Glutamatergic neuron (in vitro differentiated cells): Measurements from ENCODE around the gene PDX1. TPM values are rescaled to one million over a fixed set of nuclear protein-coding genes. Genes with fewer than 3 reads are reported as not detected.
A peak's percentile ranks its signal among the peaks of the same experiment; 100 is the strongest.

Experiments used
- DNase-seq: peaks from one replicate; pipeline ENCODE4 v3.0.0; 2022
- H3K27ac Mint-ChIP-seq: one replicate; pipeline ENCODE4 v1.8.0; 2020; ENCODE audit warnings: mild to moderate bottlenecking, mixed read lengths, inconsistent platforms; ENCODE audit not compliant: unreplicated experiment
- H3K27me3 Mint-ChIP-seq: one replicate; pipeline ENCODE4 v1.8.0; 2020; ENCODE audit warnings: mild to moderate bottlenecking, moderate library complexity, mixed read lengths, inconsistent platforms; ENCODE audit not compliant: unreplicated experiment
- H3K36me3 Mint-ChIP-seq: one replicate; pipeline ENCODE4 v1.8.0; 2020; ENCODE audit warnings: mild to moderate bottlenecking, mixed read lengths, inconsistent platforms; ENCODE audit not compliant: unreplicated experiment
- H3K4me1 Mint-ChIP-seq: one replicate; pipeline ENCODE4 v1.8.0; 2020; ENCODE audit warnings: mild to moderate bottlenecking, low read depth, mixed read lengths, inconsistent platforms; ENCODE audit not compliant: unreplicated experiment
- H3K4me3 Mint-ChIP-seq: one replicate; pipeline ENCODE4 v1.8.0; 2020; ENCODE audit warnings: mild to moderate bottlenecking, mixed read lengths, inconsistent platforms; ENCODE audit not compliant: unreplicated experiment
- H3K9me3 Mint-ChIP-seq: one replicate; pipeline ENCODE4 v1.8.0; 2020; ENCODE audit warnings: mild to moderate bottlenecking, moderate library complexity, mixed read lengths, inconsistent platforms; ENCODE audit not compliant: unreplicated experiment
- total RNA-seq: library from RNA; stranded (reverse); fragmentation: NEBNext Ultra II Directional; extraction: Animal tissue kit (Norgen Biotek cat#: 25700); gene quantifications from one replicate; pipeline ENCODE4 v1.2.1, GENCODE V29; 2021; ENCODE audit not compliant: unreplicated experiment
- TF ChIP-seq, protein P1 (sequence below): fragments of 200-600 bp; sonication (generic); IDR thresholded peaks from one replicate; pipeline ENCODE4 v1.5.0; 2021; ENCODE audit not compliant: partially characterized antibody, unreplicated experiment

PDX1 gene
- total RNA-seq, 1 donor from 2014 or later = not detected

DNA sequence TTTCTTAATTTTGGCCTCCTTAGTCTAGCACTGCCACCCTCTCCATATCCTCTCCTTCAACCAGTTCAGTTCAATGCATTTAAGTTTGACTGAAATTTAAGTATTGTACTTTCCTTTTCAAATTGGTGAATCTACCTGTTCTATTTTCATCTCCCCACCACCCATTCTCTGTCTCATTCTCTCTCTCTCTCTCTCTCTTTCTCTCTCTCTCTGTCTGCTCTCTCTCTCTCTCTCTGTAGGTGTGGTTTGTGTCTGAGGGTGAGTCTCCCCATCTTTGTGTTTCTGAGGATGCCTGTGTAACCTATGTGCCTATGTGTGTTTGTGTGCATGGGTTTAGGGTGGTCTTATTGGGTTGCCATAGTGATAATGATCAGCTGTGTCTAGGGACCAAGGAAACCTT is 10.1 kb downstream of the PDX1 start:
- no peaks in the 10 kb centered on the region for H3K4me1 Mint-ChIP-seq
- no peak for DNase-seq
- TF ChIP-seq, protein P1, sequence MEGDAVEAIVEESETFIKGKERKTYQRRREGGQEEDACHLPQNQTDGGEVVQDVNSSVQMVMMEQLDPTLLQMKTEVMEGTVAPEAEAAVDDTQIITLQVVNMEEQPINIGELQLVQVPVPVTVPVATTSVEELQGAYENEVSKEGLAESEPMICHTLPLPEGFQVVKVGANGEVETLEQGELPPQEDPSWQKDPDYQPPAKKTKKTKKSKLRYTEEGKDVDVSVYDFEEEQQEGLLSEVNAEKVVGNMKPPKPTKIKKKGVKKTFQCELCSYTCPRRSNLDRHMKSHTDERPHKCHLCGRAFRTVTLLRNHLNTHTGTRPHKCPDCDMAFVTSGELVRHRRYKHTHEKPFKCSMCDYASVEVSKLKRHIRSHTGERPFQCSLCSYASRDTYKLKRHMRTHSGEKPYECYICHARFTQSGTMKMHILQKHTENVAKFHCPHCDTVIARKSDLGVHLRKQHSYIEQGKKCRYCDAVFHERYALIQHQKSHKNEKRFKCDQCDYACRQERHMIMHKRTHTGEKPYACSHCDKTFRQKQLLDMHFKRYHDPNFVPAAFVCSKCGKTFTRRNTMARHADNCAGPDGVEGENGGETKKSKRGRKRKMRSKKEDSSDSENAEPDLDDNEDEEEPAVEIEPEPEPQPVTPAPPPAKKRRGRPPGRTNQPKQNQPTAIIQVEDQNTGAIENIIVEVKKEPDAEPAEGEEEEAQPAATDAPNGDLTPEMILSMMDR = no peak
- H3K9me3 Mint-ChIP-seq = no peaks in the 10 kb centered on the region
- H3K27me3 Mint-ChIP-seq = peaks cover 37% of the 10 kb centered on the region
- H3K27ac Mint-ChIP-seq = no peak overlapping the region
- no peaks in the 10 kb centered on the region for H3K36me3 Mint-ChIP-seq
- no peak overlapping the region for H3K4me3 Mint-ChIP-seq

- no peaks in the 10 kb centered on the region for H3K36me3 Mint-ChIP-seq
- TF ChIP-seq, protein P1 = no peak
- no peak for DNase-seq
- H3K27me3 Mint-ChIP-seq = peaks cover 23% of the 10 kb centered on the region
- no peaks in the 10 kb centered on the region for H3K4me1 Mint-ChIP-seq
- no peak overlapping the region for H3K27ac Mint-ChIP-seq
- no peaks in the 10 kb centered on the region for H3K9me3 Mint-ChIP-seq
- no peak overlapping the region for H3K4me3 Mint-ChIP-seq
These were observed 13.3 kb downstream of the PDX1 start for GRCh38 chr13:27933118-27933517.

DNA sequence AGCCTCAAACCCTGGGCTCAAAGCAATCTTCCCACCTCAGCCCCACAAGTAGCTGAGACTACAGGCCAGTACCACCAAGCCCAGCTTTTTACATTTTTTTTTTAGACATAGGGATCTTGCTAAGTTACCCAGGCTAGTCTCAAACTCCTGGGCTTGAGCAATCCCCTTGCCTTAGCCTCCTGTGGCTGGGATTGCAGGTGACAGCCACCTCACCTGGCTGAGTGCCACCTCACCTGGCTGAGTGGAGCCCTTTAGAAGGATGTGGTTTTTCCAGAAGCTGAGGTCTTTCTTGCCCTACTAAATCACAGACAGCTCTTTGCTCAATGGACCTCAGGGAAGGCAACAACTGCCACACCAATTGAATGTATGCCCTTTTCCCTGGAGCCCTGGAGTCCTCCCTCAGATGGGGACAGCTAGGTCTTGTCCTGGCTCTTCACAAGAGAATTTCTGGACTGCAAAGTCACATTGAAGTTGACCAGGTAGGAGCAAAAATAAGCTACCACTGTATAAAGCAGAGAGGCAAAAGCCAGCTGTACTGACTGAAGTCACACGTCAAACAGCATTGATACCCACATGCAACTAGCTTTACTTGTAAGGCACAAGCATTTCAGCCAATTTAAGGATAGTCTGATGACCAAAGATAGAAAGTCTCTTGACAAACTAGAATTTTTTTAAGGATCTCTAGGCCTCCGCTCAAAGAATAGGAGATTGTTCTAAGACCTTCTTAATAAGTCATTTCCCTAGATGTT is 14.0 kb downstream of the PDX1 start:
- DNase-seq = no peak
- Mint-ChIP-seq H3K4me3 (no peak overlapping the region), H3K4me1 (no peaks in the 10 kb centered on the region), H3K9me3 (no peaks in the 10 kb centered on the region), H3K27me3 (peaks cover 18% of the 10 kb centered on the region), H3K27ac (no peak overlapping the region), H3K36me3 (no peaks in the 10 kb centered on the region)
- TF ChIP-seq, protein P1 = no peak

- Mint-ChIP-seq H3K9me3 (no peaks in the 10 kb centered on the region), H3K4me3 (no peak overlapping the region), H3K27ac (no peak overlapping the region), H3K4me1 (no peaks in the 10 kb centered on the region), H3K36me3 (peaks cover 5% of the 10 kb centered on the region), H3K27me3 (peaks cover 2% of the 10 kb centered on the region)
- no peak for DNase-seq
- TF ChIP-seq, protein P1 = no peak
These were observed 23.2 kb downstream of the PDX1 start for GRCh38 chr13:27942972-27943371.

DNA sequence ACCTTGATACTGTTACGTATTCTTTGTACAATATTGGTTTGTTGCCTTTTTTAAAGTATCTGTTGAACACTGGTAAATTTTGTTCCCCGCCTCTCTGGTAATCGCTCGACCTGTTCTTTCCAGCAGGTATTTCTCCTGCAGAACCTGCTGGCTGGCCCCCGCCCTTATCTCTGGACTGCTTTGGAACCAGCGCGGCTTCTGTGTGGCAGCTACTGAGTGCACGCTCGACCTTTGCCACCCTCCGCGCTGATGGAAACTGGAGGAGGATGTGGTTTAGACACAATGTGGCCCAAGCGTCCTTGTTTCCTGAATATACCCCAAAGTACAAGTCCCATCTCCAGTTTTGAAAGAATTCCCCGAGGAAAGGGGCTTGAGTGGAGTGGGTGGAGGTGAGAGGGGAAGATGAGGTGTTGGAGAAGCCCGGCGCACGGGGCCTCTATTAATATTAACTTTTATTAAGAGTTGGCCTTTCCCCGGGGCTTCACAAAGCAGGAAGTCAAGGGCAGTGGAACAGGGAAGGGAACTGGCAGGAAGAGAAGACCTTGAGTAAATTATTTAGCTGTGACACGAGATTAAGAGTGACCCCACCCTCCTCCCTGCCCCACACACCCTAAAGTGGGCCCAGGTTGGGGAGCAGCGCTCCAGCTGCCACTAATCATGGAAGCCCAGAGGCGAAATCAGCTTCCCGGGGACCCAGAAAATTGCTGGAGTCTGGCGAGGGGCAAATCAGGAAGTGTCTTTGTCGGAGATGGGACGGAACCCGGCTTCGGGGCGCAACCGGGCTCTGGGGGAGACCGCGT is 33.3 kb downstream of the PDX1 start:
- peaks cover 38% of the 10 kb centered on the region for H3K27me3 Mint-ChIP-seq
- H3K36me3 Mint-ChIP-seq = no peaks in the 10 kb centered on the region
- TF ChIP-seq, protein P1 = no peak
- H3K27ac Mint-ChIP-seq = no peak overlapping the region
- H3K9me3 Mint-ChIP-seq = no peaks in the 10 kb centered on the region
- no peaks in the 10 kb centered on the region for H3K4me1 Mint-ChIP-seq
- peak overlapping the region; percentile 49 for H3K4me3 Mint-ChIP-seq
- no peak for DNase-seq
